GM21381 (cell line): ENCODE measurements around the gene PRDM15.

Experiments used
- ATAC-seq: cut with Tn5 transposase; IDR thresholded peaks from one replicate; pipeline ENCODE4 v1.9.1; 2021; ENCODE audit warnings: mild to moderate bottlenecking, moderate library complexity; ENCODE audit not compliant: unreplicated experiment

Gene PRDM15

DNA sequence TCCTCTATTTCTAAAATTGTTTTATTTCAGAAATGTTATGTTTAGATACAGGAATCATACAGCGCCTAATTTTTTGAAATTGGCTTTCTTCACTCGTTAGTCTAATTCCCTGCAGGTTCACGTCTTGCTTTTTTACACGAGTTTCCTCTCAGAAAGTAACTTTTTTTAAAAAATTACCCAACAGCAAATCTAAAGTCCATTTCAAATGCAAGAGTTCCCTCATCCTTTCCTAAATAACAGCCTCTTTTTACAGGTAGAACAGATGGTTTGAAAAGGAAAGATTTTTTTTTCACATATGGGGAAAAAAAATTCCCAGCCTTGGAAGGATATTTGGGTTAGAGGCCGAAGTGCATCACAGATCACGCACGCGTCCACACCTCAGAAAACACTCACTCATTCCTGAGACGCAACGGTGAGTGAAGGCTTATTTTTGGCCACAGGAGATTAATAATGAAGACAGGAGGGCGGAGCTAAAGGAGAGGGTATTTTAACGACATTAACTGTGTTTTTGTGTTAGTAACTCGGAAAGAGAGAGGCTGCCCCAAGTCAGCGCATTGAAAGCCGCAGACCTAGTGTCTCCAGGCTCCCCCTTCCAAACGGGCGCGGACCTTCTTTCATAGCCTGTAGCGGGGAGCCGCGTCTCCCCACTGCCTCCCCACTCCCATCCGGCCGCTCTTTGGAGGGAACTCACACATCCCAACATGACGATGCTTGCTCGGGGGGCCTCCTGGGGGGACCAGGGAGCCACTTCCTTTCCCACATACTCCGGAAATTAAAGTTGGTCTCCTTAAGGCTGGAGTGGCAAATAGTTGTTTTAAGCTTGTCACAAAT is 111.3 kb downstream of the PRDM15 start:
- ATAC-seq, result no peak

DNA sequence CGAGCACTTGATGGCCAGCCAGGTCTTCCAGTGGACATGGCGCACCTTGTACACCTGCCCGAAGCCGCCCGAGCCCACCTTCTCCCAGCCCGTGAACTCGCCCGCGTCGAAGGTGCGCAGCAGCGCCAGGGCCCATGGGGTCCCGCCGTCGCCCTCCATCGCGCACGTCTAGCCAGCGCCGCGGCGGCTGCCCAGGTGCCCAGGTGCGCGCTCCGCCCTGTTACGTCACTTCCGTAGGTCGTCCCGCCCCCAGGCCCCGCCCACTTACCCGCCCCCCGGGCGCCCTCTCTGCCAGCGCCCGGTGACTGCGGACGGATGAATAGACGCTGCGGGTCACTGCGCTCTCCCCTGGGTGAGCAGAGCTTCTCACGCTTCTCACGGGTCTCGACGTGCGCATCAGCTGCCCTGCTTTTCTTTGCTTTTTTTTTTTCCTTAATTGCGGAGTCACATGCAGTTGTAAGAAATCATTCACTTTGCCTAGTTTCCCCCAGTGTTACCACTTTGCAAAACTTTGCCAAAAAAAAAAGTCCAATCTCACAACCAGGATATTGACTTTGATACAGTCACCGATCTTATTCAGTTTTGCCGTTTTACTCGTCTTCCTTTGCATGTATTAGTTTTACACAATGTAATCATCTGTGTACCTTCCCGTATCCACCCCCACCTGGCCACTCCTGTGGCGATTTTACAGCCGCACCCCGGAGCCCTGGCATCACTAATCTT is 112.1 kb downstream of the PRDM15 start, which contains the start of gene RIPK4:
Gene RIPK4, minus strand, starts transcription at position 170 of the 723 bp plus-strand sequence. Its CDS starts 11 bp downstream, at position 159.
- ATAC-seq, result peak; percentile 69

DNA sequence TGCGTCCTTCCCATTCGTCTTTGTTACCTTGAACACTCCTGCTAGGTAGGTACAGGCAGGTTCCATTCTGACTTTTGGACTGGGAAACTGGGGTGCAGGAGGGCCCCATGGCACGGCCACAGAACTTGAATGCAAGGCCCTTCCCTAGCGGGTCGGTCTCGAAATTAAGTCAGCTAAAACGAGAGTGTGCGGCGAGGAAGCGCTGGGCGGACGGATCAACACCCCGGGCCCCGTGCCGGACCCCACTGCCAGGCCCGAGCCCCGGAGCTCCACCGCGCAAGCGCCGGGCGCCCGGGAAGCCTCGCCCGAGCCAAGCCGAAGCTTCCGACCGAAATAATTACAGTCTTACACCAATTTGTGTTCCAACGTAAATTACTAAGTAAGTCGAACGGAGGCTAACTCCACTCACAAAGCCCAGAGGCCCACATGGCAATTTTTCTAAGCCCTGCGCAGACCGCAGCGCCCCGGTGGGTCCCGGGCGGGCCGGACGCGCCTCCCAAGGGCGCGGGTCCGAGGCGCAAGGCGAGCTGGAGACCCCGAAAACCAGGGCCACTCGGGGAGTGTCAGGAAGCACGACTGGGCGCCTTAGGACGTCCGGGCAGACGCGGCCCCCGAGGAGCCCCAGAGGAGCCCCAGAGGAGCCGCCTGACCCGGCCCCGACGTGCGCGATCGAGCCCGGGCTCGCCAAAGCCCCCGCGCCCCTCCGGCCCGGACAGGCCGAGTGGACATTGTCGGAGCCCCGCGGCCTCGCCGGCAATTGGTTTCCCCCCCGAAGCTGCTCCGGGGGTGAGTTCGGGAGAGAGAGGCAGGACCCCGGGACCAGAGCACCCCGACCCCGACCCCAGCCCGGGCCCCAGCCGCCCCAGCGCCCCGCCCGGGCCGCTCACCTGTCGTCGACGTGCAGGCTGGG is 112.9 kb downstream of the PRDM15 start:
- no peak for ATAC-seq

DNA sequence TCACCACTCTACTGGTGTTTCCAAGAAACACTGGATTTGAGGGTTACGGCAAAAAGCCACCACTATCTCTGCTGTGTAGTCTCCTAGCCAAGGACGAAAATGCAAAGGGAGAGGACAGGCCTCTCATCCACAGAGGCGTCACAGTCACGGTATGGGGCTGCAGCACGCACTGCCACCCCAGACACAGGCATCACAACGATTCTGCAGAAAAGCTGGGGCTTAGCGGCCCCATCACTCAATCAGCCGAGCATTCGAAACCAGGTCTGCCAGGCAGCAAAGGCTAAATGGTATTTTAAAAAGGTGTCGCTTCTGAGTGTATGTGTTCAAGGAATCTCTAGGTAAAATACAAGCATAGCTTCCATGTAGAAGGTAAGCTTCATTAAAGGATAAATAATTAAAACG is 113.7 kb downstream of the PRDM15 start:
- ATAC-seq, result no peak

DNA sequence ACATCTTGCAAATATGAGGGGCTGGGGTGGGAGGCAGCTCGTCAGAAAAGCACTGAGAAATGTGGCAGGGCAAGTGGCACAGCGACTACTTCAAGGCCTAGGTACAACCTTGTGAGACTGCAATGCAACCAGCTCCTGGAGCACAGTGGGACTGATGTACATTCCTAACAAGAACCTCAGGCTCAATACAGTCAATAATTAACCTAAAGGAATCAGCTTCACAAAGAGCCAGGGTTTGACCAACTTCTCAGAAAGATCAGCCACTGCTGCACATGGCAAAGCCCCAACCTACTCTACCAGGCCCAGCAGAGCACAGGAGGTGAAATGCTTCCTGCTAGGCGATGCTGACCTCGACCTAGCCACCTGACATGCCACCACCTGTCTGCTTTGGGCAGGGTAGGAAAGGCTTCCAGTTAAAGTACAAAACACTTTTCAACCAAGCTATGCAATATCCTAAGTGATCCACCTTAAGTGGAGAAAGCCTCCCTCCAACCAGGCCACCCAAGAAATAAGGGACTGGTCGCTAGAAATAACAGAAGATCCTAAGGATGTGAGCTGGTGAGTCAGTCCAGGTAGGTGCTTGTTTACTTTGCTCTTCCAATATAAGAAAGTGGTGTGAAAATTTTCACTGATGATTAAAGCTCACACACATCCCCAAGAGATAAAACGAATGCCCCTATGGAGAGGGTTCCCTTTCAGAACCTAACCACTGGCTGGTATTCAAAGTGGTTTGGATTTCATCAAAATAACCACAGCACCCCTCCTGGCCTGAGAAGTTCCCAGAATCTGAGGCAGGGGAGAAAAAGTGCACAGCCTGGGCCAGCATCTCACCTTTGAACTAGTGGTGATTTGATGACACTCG is 114.4 kb downstream of the PRDM15 start:
- ATAC-seq, result no peak

DNA sequence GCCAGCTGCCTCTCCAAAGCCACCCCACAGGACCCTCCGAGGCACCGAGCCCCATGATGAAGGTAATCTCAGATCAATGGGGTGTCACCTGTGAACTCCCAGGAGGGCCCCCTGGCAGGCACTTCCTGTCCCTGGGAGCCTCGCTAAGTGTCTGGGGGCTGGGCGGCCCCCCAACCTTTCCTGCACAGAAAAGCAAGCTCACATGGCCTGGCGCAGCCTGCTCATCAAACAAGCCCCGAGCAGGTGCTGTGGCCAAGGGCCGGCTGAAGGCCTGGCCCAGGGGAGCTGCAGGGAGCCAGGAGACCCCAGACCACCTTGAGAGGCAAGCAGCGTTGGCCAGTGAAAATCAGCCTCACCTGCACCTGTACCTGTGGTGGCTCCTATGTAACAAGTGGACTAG is 115.1 kb downstream of the PRDM15 start:
- ATAC-seq, result no peak

DNA sequence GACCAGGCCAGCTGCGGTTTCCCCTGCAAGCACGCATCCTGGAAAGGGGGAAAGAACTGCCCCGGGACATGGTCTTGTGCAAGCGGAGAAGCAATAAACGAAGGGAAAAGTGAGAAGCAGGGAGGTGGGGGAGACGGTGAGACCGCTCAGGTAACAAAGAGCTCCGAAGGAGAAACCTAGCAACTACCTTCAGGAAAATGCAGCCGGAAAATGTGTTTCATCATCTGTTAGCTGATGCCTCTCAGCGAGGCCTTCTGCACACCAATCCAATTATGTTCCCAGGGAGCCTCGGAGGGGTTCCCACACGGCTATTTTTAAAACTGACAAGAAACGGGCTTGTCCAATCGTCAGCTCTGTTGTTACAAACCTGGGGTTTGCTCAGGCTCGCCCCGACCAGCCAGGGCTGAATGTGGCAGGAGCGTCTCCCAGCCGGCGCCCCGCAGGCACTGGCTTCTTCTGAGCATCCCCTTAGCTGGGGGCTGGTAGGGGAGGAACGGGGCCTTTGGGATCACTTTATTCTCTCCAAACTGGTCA is 115.7 kb downstream of the PRDM15 start:
- no peak for ATAC-seq

DNA sequence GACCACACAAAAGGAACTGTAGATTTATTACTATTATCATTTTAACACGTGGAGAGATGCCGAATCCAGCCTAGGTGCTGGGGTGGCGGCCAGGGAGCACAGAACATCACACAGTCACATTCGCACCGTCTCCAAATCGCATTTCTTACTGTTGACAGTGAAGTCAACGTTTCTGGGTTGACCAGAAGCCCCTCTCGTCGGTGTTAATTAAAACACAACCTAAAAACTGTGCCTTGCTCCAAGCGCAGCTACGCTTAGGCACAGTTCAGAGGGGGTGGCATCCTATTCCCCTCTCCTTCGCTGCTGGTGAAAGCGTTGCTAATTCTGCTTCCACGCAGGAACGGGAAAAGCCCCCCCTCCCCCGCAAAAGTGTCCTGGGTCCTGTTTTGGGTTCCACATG is 116.4 kb downstream of the PRDM15 start:
- no peak for ATAC-seq

DNA sequence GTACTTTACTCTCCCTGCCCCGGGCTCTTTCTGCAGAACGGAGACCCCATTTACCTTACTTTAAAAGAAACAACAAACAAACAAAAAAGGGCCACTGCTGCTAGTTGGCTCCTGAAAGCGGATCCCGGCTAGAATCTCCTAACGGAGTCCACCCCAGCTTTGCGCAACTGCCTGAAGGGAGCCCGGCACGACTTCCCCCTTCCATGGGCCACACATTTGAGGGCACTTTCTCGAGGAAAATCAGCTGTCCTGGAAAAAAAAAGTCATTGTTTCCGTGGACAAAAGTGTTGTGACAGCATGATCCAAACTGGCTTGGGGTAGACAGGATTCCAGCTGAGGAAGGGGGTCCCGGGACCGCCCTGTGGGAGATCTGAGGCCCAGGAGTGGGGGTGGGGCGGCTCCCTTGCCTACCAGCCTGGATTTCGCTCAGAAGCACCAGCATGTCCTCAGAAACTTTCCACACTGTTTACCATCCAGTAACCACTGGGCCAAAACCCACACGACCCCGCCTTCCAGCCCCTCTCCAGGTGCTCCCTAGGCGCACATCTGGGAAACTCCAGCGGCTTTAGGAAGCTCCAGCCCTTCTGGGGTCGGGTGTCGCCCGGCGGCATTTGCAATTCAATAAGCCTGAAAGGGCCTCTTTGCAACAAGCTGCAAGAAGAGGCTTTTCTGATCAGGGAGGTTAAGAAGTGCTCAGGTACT is 117.1 kb downstream of the PRDM15 start:
- ATAC-seq, result no peak

DNA sequence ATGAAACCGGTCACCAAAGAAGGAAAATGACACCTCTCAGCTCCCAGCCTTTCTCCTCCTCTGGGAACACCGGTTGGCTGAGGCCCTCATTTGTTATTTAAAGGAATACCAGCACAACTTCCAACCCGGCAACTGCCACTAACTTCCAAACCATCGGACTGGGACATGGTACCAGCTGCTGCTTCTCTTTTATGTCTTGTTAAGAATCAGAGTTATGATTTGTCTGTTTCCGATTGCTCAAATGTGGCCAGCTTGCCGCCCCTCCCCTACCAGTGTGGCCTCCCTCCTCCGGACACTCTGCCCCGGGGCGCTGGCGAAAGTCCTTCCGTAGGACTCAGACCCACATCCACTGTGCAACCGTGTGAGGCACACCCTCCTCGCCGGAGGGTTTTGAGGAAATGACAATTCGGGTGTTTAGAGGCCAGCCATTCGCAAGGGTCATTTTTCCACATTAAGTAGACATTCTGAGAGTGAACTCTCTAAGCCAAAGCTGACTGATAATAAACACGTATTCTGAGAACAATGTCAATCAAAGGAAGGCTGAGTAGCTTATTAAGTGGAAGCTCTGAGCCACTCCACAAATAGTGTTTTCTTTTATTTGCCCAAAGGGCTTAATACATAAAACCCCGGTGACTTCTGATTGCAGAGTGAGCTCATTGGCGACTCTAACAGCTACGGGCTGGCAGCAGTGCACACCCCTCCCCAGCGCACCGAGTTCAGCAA is 117.8 kb downstream of the PRDM15 start:
- ATAC-seq, result no peak

DNA sequence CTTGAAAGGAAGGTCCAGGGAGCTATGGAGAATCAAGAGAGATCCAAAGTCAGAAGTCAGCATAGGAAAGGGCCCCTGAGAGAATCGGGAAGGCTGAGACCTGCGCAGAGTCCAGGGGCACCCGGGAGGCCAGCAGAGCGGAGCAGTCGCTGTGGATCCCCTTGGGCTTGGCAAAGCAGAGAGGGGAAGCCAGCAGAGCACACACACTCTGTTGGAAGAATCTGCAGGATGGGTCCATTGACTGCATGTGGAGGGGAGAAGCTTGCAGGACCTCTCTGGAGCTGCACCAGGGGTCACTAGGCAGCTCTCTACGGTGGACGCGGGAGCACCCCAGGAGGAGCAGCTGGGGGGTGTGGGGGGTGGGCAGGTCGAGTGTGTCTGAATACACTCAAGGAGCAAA is 118.7 kb downstream of the PRDM15 start:
- no peak for ATAC-seq

DNA sequence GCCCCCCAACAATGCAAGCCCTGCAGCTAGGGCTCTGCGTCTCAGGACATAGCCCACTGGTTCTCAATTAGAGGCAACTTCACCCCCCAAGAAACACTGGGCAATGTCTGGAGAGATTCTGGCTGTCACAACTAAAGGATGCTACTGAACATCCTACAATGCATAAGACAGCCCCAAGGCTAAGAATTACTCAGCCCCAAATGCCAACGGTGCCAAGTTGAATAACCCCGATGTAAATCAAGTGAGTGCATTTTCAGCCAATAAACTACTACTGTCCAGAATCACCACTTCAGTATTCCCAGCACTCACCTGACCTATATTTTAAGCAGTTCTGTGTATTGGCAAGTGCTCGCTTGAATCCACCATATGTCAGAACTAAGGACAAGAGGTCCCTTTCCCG is 119.2 kb downstream of the PRDM15 start:
- ATAC-seq, result no peak

DNA sequence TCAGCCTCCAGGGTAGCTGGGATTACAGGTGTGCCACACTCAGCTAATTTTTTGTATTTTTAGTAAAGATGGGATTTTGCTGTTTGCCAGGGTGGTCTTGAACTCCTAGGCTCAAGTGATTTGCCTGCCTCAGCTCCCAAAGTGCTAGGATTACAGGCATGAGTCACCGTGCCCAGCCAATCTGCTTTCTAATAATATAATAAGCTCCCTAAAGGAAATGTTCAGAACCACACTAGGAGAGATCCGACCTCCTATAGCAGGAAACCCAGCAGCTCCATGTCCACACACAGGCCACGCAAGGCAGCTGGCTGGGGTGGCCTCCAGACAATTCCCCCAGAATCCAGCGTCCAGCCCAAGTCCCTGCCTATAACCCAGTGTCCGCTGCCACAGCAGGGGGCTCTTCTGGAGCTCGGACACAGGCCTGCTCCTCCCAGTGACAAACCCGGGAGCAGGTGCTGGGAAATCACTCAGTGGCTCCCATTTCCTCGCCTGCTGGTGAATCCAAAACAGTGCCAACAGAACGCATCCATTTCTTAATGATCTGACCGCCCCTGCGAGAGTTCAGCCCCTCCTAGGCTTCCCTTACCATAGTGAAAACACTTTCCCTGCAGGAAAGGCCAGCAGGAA is 119.8 kb downstream of the PRDM15 start:
- no peak for ATAC-seq

DNA sequence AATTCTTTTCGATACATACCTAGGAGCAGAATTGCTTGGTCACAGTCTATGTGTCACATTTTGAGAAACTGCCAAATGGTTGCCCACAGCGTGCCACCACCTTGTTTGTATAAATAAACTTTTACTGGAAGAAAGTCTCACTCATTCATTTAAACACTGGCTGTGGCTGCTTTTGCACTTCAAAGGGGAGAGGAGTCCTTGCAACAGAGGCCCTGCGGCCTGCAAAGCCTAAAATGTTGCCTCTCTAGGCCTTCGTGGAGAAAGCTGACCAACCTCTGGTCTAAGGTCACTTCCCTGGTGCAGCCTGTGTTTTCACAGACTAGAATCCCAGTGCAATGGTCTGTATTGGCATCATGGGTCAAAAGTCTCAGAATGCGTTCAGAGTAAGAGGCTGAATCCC is 120.6 kb downstream of the PRDM15 start:
- no peak for ATAC-seq

DNA sequence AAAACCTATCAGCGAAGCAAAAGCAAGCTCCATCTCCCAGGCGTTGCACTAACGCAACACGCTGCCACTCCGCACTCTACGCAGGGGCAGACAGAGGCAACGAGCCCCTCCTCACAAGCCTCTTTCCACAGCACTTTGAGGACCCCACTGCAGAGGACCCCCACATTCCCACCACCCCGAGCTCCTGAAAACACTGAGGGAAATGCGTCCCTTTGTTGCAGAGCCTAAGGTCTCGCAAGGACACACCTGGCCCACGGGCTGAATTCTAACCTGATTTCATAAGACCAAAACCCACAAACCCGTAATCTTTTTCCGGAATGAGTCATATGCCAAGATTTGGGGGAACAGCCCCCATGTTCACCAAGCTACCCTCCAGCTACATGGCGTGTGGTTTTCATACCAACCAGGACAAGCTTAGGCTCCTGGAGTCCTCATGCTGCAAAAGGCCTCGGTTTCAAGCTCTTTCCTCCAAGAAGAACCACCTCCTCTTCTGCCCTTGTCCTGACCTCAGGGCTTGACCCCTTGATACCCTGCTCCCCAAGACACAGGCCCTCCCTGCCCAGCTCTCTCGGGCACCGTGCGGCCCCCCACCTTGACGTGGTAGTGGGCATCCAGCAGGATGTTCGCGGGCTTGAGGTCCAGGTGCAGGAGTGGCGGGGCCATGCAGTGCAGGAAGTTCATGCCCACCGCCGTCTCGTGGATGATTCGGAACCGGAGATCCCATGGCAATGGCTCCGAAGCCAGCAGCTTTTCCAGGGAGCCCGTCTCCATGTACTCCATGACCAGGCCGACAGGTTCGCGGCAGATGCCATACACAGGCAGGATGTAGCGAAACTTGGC is 123.0 kb downstream of the PRDM15 start:
- ATAC-seq, result no peak

DNA sequence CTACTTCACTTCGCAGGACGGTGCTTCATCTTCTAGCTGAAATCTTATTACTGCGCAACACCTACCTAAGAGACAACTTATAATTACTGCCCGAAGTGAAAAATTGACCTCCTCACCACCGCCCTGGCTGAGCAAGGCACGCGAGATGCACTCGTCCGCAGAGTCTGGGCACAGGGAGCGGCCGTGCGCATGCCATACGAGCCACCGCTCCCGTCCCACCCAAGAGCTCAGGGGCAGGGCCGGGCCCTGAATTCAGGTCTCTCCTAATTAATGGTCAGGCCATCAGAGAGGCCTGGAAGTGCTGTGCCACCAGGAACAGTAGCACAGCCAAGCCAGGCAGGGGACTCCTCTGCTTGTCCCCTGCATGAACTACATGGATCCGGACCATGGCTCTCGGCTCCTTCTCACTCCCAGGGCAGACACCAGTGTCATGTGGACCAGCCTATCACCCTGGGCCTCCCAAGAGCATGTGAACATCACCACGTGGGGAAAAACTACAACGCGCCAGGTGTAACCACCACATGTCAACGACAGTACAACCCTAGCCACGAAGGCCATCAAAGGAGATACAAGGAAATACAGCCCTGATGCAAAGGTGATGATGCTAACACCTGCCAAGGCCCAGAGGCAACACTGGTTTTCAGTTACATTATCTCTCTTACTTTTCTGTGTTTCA is 123.7 kb downstream of the PRDM15 start:
- no peak for ATAC-seq

DNA sequence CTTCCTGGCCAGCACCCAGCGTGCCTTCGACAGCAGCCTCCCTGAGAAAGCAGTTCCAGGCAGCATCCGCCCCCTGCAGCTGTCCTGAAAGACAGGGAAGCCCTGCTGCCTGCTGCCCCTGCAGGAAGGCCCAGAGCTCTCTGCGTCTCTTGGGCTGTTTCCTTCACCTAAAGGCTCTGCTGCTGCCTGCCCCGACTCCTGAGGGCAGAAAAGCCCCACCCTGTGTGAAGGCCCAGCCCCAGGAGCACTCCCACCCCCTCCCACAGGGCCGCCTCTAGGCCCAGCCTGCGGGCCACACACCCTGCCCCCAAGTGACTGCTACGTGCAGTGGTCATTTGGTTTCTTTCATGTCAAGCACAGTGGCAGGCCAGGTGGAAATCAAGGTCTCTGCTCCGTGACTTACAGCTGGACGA is 124.7 kb downstream of the PRDM15 start:
- no peak for ATAC-seq
